Coronary artery (tissue), 2 donors: ENCODE data around the gene YWHAB.

Experiments
- DNase-seq: peaks from one replicate; pipeline ENCODE4 v3.0.0-alpha.2; 2017; ENCODE audit warnings: low spot score
- H3K27ac ChIP-seq, 2 donors: fragments of 200-600 bp; sonication (generic); one replicate each; pipeline ENCODE4 v1.5.1; 2016 to 2019
- H3K4me3 ChIP-seq: fragments of 200-600 bp; sonication (generic); 2 replicates; pipeline ENCODE4 v1.5.1; 2016; ENCODE audit warnings: mild to moderate bottlenecking, moderate library complexity
- TF ChIP-seq, protein P1 (sequence below): fragments of 200-600 bp; sonication (generic); IDR thresholded peaks from one replicate; pipeline ENCODE4 v1.5.1; 2019; ENCODE audit warnings: antibody characterized with exemption

The YWHAB gene

DNA sequence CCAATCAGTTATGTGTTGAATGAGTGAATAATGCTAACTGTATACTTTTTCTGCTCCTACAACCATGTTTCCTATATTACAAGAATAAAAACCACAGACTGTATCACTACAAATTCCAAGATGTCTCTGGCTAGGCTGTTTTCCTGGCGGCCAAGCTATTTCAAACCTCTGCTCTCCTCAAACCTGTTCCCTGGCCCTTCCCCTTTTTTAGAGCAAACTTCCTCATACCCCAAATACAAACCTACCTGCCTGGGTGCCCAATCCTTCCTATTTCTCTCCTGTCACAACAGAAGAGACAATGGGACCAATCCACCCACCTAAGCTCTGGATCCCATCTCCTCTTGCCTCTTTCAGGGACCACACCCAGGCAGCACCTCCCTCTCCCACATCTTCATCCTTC lies 67.2 kb downstream of the YWHAB start:
- Histone ChIP-seq H3K4me3 (no peak overlapping the region), H3K27ac (no peak overlapping the region)
- TF ChIP-seq, protein P1, sequence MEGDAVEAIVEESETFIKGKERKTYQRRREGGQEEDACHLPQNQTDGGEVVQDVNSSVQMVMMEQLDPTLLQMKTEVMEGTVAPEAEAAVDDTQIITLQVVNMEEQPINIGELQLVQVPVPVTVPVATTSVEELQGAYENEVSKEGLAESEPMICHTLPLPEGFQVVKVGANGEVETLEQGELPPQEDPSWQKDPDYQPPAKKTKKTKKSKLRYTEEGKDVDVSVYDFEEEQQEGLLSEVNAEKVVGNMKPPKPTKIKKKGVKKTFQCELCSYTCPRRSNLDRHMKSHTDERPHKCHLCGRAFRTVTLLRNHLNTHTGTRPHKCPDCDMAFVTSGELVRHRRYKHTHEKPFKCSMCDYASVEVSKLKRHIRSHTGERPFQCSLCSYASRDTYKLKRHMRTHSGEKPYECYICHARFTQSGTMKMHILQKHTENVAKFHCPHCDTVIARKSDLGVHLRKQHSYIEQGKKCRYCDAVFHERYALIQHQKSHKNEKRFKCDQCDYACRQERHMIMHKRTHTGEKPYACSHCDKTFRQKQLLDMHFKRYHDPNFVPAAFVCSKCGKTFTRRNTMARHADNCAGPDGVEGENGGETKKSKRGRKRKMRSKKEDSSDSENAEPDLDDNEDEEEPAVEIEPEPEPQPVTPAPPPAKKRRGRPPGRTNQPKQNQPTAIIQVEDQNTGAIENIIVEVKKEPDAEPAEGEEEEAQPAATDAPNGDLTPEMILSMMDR, result no peak
- DNase-seq, result no peak

DNA sequence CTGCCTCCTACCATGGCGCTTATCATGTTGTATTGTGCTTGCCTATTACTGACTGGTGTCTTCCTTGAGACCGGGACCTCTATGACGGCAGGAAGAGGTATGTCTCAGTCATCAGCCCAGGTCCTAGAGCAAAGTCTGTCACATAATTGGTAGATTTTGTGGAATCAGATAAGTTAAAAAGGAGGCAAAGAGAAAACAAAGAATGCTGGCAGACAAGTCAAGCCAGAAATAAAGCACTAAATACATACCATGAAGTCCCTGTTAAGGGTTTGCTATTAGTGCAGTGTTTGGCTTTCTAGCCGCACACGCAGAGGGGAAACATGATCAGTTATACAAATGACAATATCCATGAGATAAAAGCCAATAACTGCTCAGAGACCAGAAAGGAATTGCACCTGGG lies 68.7 kb downstream of the YWHAB start:
- H3K4me3 ChIP-seq, result no peak overlapping the region
- TF ChIP-seq, protein P1, result no peak
- no peak for DNase-seq
- no peak overlapping the region for H3K27ac ChIP-seq

DNA sequence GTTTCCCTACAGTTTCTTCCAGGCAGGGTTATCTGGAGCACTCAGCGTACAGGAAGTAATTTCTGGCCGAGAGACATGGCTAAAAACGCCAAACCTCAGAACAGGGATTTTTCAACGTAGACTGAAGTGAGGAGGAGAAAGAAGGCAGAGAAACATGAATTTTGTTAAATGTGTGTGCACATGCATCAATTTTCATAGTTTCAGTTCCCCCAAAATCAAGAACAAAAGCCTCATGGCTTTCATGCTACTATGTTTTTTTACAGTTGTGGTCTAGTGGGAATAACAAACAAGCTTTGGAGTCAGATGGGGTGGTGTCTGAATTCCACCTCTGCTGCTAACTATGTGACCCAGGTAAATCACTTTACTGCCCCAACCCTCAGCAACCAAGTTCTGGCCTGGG lies 69.8 kb downstream of the YWHAB start:
- TF ChIP-seq, protein P1, result no peak
- no peak for DNase-seq
- Histone ChIP-seq H3K27ac (no peak overlapping the region), H3K4me3 (no peak overlapping the region)

DNA sequence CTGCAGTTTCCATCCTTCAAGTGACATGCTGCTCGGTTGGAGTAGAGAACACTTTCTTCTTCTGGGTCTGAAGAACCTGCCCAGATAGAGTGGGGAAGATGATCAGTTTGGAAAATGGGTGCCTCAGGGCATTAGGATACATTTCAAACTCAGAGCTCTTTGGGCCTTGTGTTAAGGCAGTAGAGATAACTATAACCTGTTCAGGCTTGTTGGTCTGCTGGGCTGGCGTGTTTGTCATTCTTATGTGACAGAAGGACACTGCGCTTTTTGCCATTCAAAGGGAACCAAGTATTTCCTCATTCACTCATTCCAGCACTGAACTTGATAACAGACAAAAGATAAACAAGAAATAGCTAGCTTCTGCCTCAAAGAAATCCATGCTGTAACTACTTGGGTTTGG lies 70.9 kb downstream of the YWHAB start:
- TF ChIP-seq, protein P1, result no peak
- DNase-seq, result no peak
- H3K4me3 ChIP-seq, result no peak overlapping the region
- H3K27ac ChIP-seq, result no peak overlapping the region
